Panc1 (cell line): ENCODE measurements around the gene STK10. TPM values are rescaled to one million over a fixed set of nuclear protein-coding genes. Genes with fewer than 3 reads are reported as not detected.

Experiments used
- ATAC-seq: fragments of 200-7000 bp; cut with Tn5 transposase; 2 replicates; pipeline ENCODE4 v1.9.1; 2020; ENCODE audit warnings: mild to moderate bottlenecking, moderate library complexity
- BruUV-seq: library from RNA; stranded (reverse); fragments of 400-500 nt; replicated peaks from 2 replicates; lab custom pipeline; 2021; lab: Mats Ljungman, UMichigan
- CTCF ChIA-PET: fragments of 300-600 bp; sonication (Branson Sonifier 250); formaldehyde crosslinking; loops from one replicate; lab custom pipeline; 2022; ENCODE audit warnings: antibody characterized with exemption; lab: Charles Lee
- POLR2A ChIA-PET: fragments of 300-600 bp; sonication (Branson Sonifier 250); formaldehyde crosslinking; loops from one replicate; lab custom pipeline; 2022; ENCODE audit warnings: antibody characterized with exemption; lab: Charles Lee
- DNase-seq: peaks from one replicate; pipeline ENCODE4 v3.0.0-alpha.2; 2010; ENCODE audit warnings: low read depth, low spot score
- H3K27ac ChIP-seq: 2 replicates; pipeline ENCODE4 v1.5.1; 2011; ENCODE audit warnings: mild to moderate bottlenecking, low read length, inconsistent platforms
- H3K27me3 ChIP-seq: fragments of 200-500 bp; sonication (Bioruptor generic); 2 replicates; pipeline ENCODE4 v1.6.0; 2014; ENCODE audit warnings: low read length, inconsistent platforms; ENCODE audit not compliant: control insufficient read depth, insufficient read depth
- H3K36me3 ChIP-seq: fragments of 200-500 bp; sonication (Bioruptor generic); 2 replicates; pipeline ENCODE4 v1.5.1; 2014; ENCODE audit warnings: inconsistent platforms, mild to moderate bottlenecking, low read length, moderate library complexity; ENCODE audit not compliant: control insufficient read depth, insufficient read depth
- H3K4me1 ChIP-seq: 2 replicates; pipeline ENCODE4 v1.5.1; 2011; ENCODE audit warnings: inconsistent platforms, mild to moderate bottlenecking, low read length, moderate library complexity; ENCODE audit not compliant: control insufficient read depth, insufficient read depth
- H3K4me3 ChIP-seq, 2 experiments: 2 replicates each; pipeline ENCODE4 v1.5.1; 2011 to 2012; ENCODE audit warnings: low read depth in 2 of 2, low read length in 2 of 2, mild to moderate bottlenecking in 2 of 2, inconsistent platforms in 1 of 2, moderate library complexity in 1 of 2
- H3K9me3 ChIP-seq: fragments of 200-500 bp; sonication (Bioruptor generic); 2 replicates; pipeline ENCODE4 v1.5.1; 2014; ENCODE audit warnings: low read depth, mild to moderate bottlenecking, inconsistent platforms, low read length, moderate library complexity; ENCODE audit not compliant: control insufficient read depth, insufficient read depth
- CTCF ChIP-seq: fragments of 450-650 bp; IDR thresholded peaks from 2 replicates; pipeline ENCODE4 v1.5.1; 2017; ENCODE audit warnings: mild to moderate bottlenecking
- POLR2AphosphoS5 ChIP-seq: IDR thresholded peaks from 2 replicates; pipeline ENCODE4 v1.6.1; 2012; ENCODE audit warnings: mild to moderate bottlenecking, low read depth, low read length, moderate library complexity
- REST ChIP-seq, 2 experiments: IDR thresholded peaks; 2 replicates each; pipeline ENCODE4 v1.6.1; 2011 to 2012; ENCODE audit warnings: low read depth in 2 of 2, control low read depth in 1 of 2, low read length in 1 of 2, mild to moderate bottlenecking in 1 of 2, moderate library complexity in 1 of 2; ENCODE audit not compliant: insufficient read depth in 1 of 2
- SIN3A ChIP-seq: IDR thresholded peaks from 2 replicates; pipeline ENCODE4 v1.6.1; 2012; ENCODE audit warnings: low read depth, mild to moderate bottlenecking, low read length, moderate library complexity, borderline replicate concordance; ENCODE audit not compliant: insufficient read depth
- TCF7L2 ChIP-seq: IDR thresholded peaks from 2 replicates; pipeline ENCODE4 v1.6.1; 2011; ENCODE audit warnings: mild to moderate bottlenecking, low read depth, low read length, inconsistent platforms
- in situ Hi-C: cut with HindIII; loops from 2 replicates; pipeline ENCODE4 v1.10.0; 2016; ENCODE audit warnings: low sequenced_read_pairs, low pct_unique_long_range_greater_than_20kb
- intact Hi-C: fragments of 100-400 bp; cut with micrococcal nuclease; formaldehyde crosslinking; loops from one replicate; pipeline ENCODE4 v1.10.0; 2022; ENCODE audit not compliant: unreplicated experiment
- total RNA-seq: library from RNA; stranded (reverse); gene quantifications from one replicate; pipeline ENCODE4 v1.2.1, GENCODE V29; 2021; ENCODE audit not compliant: unreplicated experiment

The STK10 gene
- total RNA-seq, 1 experiment from 2014 or later: 34.9 TPM

- no peaks in the 10 kb centered on the region for H3K9me3 ChIP-seq
- in situ Hi-C loops: no loop called here
- H3K4me1 ChIP-seq: 0 out of 2 replicates have a peak, but pooled peaks cover 2% of the 10 kb centered on the region
- no peak overlapping the region for H3K27ac ChIP-seq
- intact Hi-C loops: no loop called here
- 0 out of 2 replicates have a peak, but pooled peaks cover 2% of the 10 kb centered on the region for H3K36me3 ChIP-seq
- no peak overlapping the region for H3K4me3 ChIP-seq
- TF ChIP-seq TCF7L2 (no peak), CTCF (no peak), REST (IDR thresholded peaks at IDR 0.05; ENCODE audit: insufficient read depth in 1 of 2, low read depth in 2 of 2, low read length in 1 of 2) (no peak), SIN3A (no peak), POLR2AphosphoS5 (no peak)
- ChIA-PET POLR2A (interaction anchor here (0.7 kb wide), 1 partner anchor 115 kb away, joined by 3 read pairs; no protein-coding TSS in a partner anchor), CTCF (no interaction called here)
- no TSS peak for BruUV-seq
- no peaks in the 10 kb centered on the region for H3K27me3 ChIP-seq
- ATAC-seq (no peak), DNase-seq (no peak)
Measured at GRCh38 chr5:172098883-172099282, 89.1 kb downstream of the STK10 start.

GRCh38 chr5:172098046-172098445 lies 90.0 kb downstream of the STK10 start:
- no peak overlapping the region for H3K27ac ChIP-seq
- ChIA-PET CTCF (no interaction called here), POLR2A (no interaction called here)
- no peaks in the 10 kb centered on the region for H3K4me1 ChIP-seq
- H3K36me3 ChIP-seq: 0 out of 2 replicates have a peak, but pooled peaks cover 2% of the 10 kb centered on the region
- TF ChIP-seq SIN3A (no peak), CTCF (no peak), TCF7L2 (no peak), POLR2AphosphoS5 (no peak), REST (IDR thresholded peaks at IDR 0.05; ENCODE audit: insufficient read depth in 1 of 2, low read depth in 2 of 2, low read length in 1 of 2) (no peak)
- DNase-seq: no peak
- no TSS peak for BruUV-seq
- H3K4me3 ChIP-seq: no peak overlapping the region
- in situ Hi-C loops: no loop called here
- intact Hi-C loops: no loop called here
- no peak for ATAC-seq
- H3K27me3 ChIP-seq: no peaks in the 10 kb centered on the region
- H3K9me3 ChIP-seq: no peaks in the 10 kb centered on the region
